ENCODE results near the gene SLC25A33. TPM values are rescaled to one million over a fixed set of nuclear protein-coding genes. Genes with fewer than 3 reads are reported as not detected.

Gene SLC25A33
- total and polyA plus RNA-seq, 8 donors: 2.2 to 6.0 (median 2.7) TPM

DNA sequence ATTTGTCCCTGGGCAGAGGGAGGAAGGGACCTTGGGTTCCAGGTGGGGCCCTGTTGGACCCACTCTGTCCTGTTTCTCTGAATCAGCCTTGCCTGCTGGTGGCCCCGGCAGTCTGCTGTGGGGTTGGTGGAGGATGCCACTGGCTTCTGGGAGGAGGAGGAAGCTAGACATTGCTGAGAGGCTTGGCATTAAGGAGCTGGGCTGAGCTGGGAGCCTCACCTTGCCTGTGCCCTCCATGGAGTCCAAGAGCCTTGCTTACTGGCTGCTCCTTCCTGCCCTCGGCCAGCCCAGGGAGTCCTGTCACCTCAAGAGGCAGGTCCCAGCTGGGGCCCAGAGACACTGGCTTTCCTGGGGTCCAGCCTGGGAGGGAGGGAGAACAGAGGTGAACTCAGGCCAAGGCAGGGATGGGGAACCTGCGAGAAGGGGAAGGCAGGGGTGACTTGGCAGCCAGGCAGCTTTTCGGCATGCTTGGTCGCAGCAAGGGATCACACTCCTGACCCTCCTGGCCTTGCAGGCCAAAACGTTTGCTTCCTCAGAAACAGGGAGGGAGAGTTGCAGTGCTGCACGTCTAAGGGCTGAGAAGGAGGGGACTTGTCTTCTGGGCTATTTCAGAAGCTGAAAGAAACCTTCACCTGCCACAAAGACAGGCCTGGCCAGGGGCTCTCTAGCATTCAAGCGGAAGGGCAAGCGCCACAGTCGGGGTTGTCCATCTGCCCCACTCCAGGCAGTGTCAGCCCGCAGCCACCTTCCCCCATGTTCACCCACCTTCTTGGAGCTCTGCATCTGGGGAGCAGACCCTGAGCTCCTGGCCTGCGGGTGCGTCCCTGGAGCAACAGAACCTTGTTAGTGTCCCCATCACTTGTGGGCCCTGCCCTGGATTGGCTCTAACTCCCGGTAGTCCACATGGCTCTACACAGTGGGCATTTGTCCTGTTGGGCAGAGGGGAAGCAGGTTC is 58.4 kb downstream of the SLC25A33 start:
- H3K27me3 ChIP-seq: no peaks in the 10 kb centered on the region
- no peak overlapping the region for H3K27ac ChIP-seq
- no peak for TF ChIP-seq CTCF (IDR thresholded peaks at IDR 0.05)
- H3K4me3 ChIP-seq: no peak overlapping the region
- intact Hi-C loops (cut with DNase I): no loop called here
- H3K9me3 ChIP-seq: no peaks in the 10 kb centered on the region
- DNase-seq: no peak
- ATAC-seq: no peak
- peaks cover 9 to 15% of the 10 kb centered on the region in 2 donors for H3K4me1 ChIP-seq
- H3K36me3 ChIP-seq: peaks cover 0 to 57% of the 10 kb centered on the region in 2 donors

GRCh38 chr1:9598316-9598700 is 59.0 kb downstream of the SLC25A33 start:
- no peak for ATAC-seq
- intact Hi-C loops (cut with DNase I): no loop called here
- peaks cover 4 to 8% of the 10 kb centered on the region in 2 donors for H3K4me1 ChIP-seq
- peaks cover 0 to 64% of the 10 kb centered on the region in 2 donors for H3K36me3 ChIP-seq
- no peak overlapping the region for H3K4me3 ChIP-seq
- no peak for TF ChIP-seq CTCF (IDR thresholded peaks at IDR 0.05)
- no peak overlapping the region for H3K27ac ChIP-seq
- no peaks in the 10 kb centered on the region for H3K9me3 ChIP-seq
- DNase-seq: no peak
- no peaks in the 10 kb centered on the region for H3K27me3 ChIP-seq

DNA sequence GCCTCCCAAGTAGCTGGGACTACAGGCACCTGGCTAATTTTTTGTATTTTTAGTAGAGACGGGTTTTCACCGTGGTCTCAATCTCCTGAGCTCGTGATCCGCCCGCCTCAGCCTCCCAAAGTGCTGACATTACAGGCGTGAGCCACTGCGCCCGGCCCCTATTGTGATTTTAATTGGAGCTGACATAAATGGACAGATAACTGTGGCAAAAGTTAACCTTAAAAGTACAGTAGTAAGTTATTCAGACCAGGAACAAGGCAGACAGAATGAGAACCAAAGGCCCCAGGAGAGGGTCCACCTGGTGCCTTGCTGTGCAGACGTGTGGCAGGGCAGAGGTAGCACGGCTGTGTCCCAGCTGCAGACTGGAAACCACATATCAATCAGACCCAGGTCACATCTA is 60.5 kb downstream of the SLC25A33 start:
- TF ChIP-seq CTCF (IDR thresholded peaks at IDR 0.05): no peak
- Histone ChIP-seq H3K27ac (no peak overlapping the region), H3K4me3 (no peak overlapping the region), H3K9me3 (no peaks in the 10 kb centered on the region), H3K27me3 (no peaks in the 10 kb centered on the region), H3K4me1 (no peaks in the 10 kb centered on the region), H3K36me3 (peaks cover 0 to 74% of the 10 kb centered on the region in 2 donors)
- intact Hi-C loops (cut with DNase I): no loop called here
- ATAC-seq (no peak), DNase-seq (no peak)

DNA sequence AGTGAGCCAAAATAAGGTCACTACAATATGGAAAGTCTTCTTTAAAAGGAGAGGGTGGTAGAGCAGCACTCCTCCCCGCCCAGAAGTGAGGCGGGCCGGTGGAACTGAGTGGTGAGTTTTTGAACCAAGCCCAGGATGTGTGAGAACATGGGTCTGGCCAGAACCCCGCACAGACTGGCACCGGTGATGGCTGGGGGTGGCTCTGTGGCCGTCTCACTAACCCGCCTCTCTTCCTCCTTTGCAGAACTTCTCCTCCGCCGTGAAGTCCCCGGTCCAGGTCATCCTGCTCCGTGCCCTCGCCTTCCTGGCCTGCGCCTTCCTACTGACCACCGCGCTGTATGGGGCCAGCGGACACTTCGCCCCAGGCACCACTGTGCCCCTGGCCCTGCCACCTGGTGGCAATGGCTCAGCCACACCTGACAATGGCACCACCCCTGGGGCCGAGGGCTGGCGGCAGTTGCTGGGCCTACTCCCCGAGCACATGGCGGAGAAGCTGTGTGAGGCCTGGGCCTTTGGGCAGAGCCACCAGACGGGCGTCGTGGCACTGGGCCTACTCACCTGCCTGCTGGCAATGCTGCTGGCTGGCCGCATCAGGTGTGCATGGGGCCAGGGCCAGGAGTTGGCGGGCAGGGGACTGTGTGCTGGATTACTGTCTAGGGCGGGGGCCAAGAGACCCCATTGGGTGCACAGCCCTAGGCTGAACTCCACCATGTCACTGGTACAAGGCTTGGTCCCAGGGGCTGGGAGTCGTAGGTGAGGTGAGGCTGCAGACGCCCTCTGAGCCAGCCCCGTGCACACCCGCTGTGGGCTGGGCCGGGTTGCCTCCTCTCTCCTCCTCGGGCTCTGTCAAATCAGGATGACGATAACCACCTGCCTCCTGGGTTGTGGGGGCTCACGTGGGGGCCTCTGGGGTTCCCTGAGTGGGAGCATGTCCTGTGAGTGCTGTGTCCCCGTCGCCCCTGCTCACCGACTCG is 61.9 kb downstream of the SLC25A33 start:
- Histone ChIP-seq H3K27ac (no peak overlapping the region), H3K9me3 (no peaks in the 10 kb centered on the region), H3K4me1 (no peaks in the 10 kb centered on the region), H3K27me3 (no peaks in the 10 kb centered on the region), H3K36me3 (peaks cover 0 to 85% of the 10 kb centered on the region in 2 donors), H3K4me3 (no peak overlapping the region)
- no peak for TF ChIP-seq CTCF (IDR thresholded peaks at IDR 0.05)
- no peak for DNase-seq
- no peak for ATAC-seq
- intact Hi-C loops (cut with DNase I): no loop called here
